ENCODE measurements around the gene STAT5A.
"Not testable (repeated sequence)": the region's sequence is repeated elsewhere in the genome, so short reads cannot be mapped to it uniquely, and the experiment has no call there.

STAT5A gene

DNA sequence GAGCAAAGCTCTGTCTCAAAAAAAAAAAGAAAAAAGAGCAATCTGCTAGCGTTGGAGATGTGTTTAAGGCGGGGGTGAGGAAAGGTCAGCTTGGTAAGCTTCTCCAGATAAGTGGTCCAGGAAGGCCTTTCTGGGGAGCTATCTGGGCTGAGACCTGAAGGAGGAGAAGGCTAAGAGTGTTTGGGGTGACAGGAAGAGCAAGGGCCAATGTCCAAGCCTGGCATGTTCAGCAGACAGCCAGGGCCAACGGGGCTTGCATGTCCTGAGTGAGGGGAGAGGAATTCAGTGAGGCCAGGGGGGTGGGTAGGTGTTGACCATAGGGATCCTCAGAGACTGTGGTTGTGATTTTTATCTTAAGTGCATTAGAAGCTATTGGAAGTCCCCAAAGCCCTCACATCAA lies 15.4 kb downstream of the STAT5A start:
- POLR2A ChIA-PET, result no interaction called here

DNA sequence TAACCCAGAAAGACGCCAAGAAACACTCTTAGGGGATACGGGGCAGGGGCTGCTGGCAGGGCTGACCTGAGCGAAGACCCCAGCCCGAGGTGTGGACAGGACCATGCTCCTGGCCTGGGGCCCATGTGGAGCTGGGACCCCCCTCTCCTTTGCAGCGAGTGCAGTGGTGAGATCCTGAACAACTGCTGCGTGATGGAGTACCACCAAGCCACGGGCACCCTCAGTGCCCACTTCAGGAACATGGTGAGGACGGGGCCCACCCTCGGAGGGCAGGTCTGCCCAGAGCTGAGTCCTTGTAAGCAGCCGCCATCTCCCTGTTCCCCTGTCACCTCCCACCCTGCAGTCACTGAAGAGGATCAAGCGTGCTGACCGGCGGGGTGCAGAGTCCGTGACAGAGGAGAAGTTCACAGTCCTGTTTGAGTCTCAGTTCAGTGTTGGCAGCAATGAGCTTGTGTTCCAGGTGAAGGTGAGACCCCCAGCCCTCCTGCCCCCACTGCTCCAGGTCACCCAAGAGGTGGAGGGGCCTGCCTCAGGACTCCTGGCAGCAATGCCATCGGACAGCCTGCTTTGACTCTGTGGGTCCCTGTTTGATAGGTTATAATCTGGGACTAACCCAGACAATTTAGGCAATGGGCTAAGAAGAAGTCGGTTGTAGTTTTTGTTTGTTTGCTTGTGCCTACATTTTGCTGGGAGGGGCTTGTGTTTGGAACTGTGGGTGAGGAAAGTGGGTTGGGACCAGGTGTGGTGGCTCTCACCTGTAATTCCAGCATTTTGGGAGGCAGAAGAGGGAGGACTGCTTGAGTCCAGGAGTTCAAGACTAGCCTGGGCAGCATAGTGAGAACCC lies 16.1 kb downstream of the STAT5A start:
- H3K4me3 ChIP-seq (ENCODE audit: low read depth, low read length), result no peak overlapping the region
- ChIA-PET CTCF (interaction anchor here (1.0 to 4.2 kb wide), 3 partner anchors 8 to 18 kb away, joined by 3 to 14 read pairs (median 5); no protein-coding TSS in a partner anchor), POLR2A (no interaction called here)
- TF ChIP-seq, protein P1, sequence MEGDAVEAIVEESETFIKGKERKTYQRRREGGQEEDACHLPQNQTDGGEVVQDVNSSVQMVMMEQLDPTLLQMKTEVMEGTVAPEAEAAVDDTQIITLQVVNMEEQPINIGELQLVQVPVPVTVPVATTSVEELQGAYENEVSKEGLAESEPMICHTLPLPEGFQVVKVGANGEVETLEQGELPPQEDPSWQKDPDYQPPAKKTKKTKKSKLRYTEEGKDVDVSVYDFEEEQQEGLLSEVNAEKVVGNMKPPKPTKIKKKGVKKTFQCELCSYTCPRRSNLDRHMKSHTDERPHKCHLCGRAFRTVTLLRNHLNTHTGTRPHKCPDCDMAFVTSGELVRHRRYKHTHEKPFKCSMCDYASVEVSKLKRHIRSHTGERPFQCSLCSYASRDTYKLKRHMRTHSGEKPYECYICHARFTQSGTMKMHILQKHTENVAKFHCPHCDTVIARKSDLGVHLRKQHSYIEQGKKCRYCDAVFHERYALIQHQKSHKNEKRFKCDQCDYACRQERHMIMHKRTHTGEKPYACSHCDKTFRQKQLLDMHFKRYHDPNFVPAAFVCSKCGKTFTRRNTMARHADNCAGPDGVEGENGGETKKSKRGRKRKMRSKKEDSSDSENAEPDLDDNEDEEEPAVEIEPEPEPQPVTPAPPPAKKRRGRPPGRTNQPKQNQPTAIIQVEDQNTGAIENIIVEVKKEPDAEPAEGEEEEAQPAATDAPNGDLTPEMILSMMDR (IDR thresholded peaks at IDR 0.05; ENCODE audit: insufficient read depth, low read length, missing control alignments), result no peak
- DNase-seq (ENCODE audit: low read depth, low spot score), result no peak

More for the DNA sequence above, 15.4 kb downstream of the STAT5A start:
- DNase-seq (ENCODE audit: low read depth, low spot score), result no peak
- no peak overlapping the region for H3K4me3 ChIP-seq (ENCODE audit: low read depth, low read length)
- CTCF ChIA-PET, result interaction anchor here (1.0 to 4.2 kb wide), 3 partner anchors 9 to 18 kb away, joined by 3 to 14 read pairs (median 5); no protein-coding TSS in a partner anchor
- TF ChIP-seq, protein P1 (IDR thresholded peaks at IDR 0.05; ENCODE audit: insufficient read depth, low read length, missing control alignments), result no peak

DNA sequence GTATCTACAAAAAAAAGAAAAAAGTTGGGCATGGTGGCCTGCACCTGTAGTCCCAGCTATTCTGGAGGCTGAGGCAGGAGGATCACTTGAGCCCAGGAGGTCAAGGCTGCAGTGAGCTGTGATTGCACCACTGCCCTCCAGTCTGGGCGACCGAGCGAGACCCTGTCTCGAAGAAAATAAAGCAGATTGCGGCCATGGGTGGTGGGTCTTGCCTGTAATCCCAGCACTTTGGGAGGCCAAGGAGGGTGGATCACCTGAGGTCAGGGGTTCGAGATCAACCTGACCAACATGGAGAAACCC lies 16.7 kb downstream of the STAT5A start:
- H3K4me3 ChIP-seq (ENCODE audit: low read depth, low read length); POLR2A ChIA-PET; DNase-seq (ENCODE audit: low read depth, low spot score); CTCF ChIA-PET: not testable (repeated sequence)

GRCh38 chr17:42305543-42306384 lies 17.5 kb downstream of the STAT5A start:
- ChIA-PET CTCF (no interaction called here), POLR2A (no interaction called here)
- TF ChIP-seq, protein P1 (IDR thresholded peaks at IDR 0.05; ENCODE audit: insufficient read depth, low read length, missing control alignments), result no peak
- DNase-seq (ENCODE audit: low read depth, low spot score), result no peak
- no peak overlapping the region for H3K4me3 ChIP-seq (ENCODE audit: low read depth, low read length)

GRCh38 chr17:42306385-42306667 lies 18.0 kb downstream of the STAT5A start:
- ChIA-PET POLR2A (no interaction called here), CTCF (no interaction called here)
- H3K4me3 ChIP-seq (ENCODE audit: low read depth, low read length), result no peak overlapping the region
- TF ChIP-seq, protein P1 (IDR thresholded peaks at IDR 0.05; ENCODE audit: insufficient read depth, low read length, missing control alignments), result no peak
- DNase-seq (ENCODE audit: low read depth, low spot score), result no peak

GRCh38 chr17:42307362-42307927 lies 19.1 kb downstream of the STAT5A start:
- TF ChIP-seq, protein P1 (IDR thresholded peaks at IDR 0.05; ENCODE audit: insufficient read depth, low read length, missing control alignments), result no peak
- POLR2A ChIA-PET, result no interaction called here
- no peak for DNase-seq (ENCODE audit: low read depth, low spot score)
- CTCF ChIA-PET, result interaction anchor here (1.0 to 1.1 kb wide), 2 partner anchors 16 to 85 kb away, joined by 3 to 4 read pairs; no protein-coding TSS in a partner anchor
- no peak overlapping the region for H3K4me3 ChIP-seq (ENCODE audit: low read depth, low read length)

All from AG04449 (cell line).